Stimulated activated CD8-positive, alpha-beta memory T cell treated with anti-CD3 and anti-CD28 coated beads, Interleukin-4, amount 100 ng/mL, for 24 hours (primary cell): Measurements from ENCODE around the gene MARCKSL1.
"Not testable (repeated sequence)": the region's sequence is repeated elsewhere in the genome, so short reads cannot be mapped to it uniquely, and the experiment has no call there.

Source experiments
- DNase-seq: peaks from one replicate; pipeline ENCODE4 v3.0.0-alpha.2; 2020; ENCODE audit warnings: low read depth

Gene MARCKSL1, protein sequence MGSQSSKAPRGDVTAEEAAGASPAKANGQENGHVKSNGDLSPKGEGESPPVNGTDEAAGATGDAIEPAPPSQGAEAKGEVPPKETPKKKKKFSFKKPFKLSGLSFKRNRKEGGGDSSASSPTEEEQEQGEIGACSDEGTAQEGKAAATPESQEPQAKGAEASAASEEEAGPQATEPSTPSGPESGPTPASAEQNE

DNA sequence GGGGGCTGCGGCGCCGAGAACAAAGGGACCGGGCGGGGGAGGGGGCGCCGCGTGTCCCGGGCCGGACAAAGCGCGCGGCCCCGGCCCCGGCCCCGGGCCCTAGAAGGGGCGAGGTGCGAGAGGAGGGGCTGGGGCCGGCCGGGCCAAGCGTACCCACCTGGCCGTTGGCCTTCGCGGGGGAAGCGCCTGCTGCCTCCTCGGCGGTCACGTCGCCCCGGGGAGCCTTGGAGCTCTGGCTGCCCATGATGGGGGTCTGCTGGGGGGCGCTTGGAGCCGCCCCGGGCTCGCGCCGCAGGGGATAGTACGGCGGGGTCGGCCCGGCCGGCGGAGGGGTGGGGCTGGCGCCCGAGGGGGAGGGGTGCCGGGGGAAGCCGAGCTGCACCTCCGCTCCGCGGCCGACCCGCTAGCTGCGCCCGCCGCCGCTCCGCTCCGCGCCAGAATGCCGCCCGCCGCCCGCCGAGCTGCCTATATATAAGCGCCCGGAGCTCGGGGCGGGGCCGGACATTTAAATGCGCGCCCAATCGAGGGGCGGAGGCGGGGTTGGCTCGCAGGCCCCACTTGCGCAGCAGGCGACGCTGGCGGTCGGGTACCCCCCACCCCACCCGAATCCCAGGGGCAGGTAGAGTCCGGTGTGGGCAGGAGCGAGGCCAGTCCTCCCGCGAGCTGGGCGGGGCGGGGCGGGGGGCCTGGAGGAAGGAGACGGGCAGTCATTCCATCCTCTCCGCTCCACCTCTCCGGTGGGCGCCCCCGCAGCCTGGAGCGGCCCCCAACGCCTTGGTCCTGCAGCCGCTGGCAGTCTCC, at the start of gene MARCKSL1:
TSS of gene MARCKSL1 (minus strand) at position 444 of the 801 bp plus-strand sequence. CDS start at position 244, 200 bp downstream.
- DNase-seq: peak; percentile 77

GRCh38 chr1:32380057-32380456, 44.0 kb upstream of the MARCKSL1 start:
- DNase-seq: no peak

DNA sequence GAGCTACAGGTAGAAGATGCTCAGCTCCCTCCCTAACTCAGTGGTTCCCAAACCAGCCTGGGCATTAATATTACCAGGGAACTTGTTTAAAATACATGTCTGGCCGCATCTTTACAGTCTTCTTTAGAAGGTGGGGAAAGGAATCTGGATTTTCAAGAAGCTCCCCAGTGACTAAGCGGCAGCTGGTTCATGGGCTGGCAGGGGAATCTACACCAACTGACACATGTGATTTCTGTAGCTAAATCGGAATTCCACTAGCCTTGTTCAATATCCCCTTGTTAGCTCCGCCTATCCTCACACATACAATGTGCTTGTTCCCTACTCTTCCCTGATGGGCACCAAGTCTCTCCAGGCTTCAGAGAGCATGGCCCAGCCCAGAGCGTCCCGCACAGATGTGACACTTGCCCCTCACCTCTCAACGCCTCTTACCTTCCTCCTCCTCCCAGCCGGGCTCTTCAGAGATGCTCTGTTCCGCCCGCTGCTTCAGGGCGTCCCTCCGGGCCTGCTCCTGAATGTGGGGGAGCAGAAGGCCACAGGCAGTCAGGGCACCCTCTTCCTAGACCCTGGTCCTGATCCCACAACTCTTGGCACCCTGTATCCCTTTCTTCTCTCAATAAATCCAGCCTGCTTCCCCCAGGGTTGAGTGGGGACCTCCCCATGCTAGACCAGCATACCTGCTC, 41.6 kb upstream of the MARCKSL1 start:
- no peak for DNase-seq

DNA sequence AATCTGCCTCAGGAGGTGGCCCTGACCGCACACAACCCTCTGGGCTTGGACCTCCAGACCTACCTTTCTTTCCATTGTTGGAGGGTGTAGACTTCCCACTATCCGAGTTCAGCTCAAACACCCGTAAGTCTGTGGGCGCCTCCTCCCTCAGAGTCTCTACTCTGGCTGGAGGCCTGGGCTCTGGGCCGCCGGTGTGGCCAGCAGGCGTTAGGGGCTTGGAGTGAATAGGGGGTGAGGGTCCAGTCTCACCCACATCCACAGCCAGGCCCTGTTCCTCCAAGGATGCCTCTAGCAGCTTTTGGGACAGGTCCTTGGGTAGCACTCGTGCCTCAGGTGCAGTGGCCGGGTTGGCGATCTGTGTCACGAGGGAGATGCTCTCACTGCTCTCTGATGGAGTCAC, 40.2 kb upstream of the MARCKSL1 start:
- no peak for DNase-seq

DNA sequence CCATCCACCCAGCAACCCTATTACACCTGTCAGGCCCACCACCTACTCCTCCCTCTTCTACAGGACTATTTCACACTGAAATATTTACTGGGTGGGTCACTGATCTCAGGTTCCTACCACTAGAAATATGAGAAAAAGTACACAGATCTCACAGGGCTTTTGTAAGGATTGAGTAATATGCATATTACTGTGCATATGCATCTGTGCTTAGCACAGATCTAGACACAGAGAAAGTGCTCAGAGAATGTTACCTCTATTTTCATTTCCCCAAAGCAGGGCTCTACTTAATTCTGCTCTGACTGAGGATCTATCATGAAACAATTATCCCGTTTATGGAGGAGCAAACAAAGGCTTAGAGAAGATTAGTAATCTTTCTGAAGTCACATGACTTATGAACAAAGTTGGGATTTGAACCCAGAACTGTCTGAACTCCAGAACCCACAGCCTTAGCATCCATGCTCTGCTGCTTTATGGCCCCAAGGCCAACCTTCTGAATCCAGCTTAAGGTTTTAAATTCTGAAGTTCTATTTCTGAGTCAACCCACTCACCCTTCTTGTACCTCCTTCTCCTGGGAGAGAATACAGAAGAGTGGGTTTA, 38.1 kb upstream of the MARCKSL1 start:
- no peak for DNase-seq

- DNase-seq: no peak
Observed at GRCh38 chr1:32372149-32372756, 36.2 kb upstream of the MARCKSL1 start.

GRCh38 chr1:32367912-32368635, 32.0 kb upstream of the MARCKSL1 start:
- no peak for DNase-seq

- no peak for DNase-seq
Observed at GRCh38 chr1:32365445-32365844, 29.4 kb upstream of the MARCKSL1 start.

- no peak for DNase-seq
Observed at GRCh38 chr1:32364836-32365235, 28.8 kb upstream of the MARCKSL1 start.

DNA sequence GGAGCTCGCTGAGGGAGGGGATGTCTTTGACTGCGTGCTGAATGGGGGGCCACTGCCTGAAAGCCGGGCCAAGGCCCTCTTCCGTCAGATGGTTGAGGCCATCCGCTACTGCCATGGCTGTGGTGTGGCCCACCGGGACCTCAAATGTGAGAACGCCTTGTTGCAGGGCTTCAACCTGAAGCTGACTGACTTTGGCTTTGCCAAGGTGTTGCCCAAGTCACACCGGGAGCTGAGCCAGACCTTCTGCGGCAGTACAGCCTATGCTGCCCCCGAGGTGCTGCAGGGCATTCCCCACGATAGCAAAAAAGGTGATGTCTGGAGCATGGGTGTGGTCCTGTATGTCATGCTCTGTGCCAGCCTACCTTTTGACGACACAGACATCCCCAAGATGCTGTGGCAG, 27.7 kb upstream of the MARCKSL1 start:
- DNase-seq: no peak

GRCh38 chr1:32362474-32363313, 26.7 kb upstream of the MARCKSL1 start, which contains the start of the genes FAM229A and TSSK3:
FAM229A (minus strand) TSS chr1:32362485; CDS start chr1:32362091, 394 bp downstream.
TSSK3 (plus strand) TSS chr1:32362539; CDS start chr1:32362702, 163 bp downstream.
- DNase-seq: no peak

DNA sequence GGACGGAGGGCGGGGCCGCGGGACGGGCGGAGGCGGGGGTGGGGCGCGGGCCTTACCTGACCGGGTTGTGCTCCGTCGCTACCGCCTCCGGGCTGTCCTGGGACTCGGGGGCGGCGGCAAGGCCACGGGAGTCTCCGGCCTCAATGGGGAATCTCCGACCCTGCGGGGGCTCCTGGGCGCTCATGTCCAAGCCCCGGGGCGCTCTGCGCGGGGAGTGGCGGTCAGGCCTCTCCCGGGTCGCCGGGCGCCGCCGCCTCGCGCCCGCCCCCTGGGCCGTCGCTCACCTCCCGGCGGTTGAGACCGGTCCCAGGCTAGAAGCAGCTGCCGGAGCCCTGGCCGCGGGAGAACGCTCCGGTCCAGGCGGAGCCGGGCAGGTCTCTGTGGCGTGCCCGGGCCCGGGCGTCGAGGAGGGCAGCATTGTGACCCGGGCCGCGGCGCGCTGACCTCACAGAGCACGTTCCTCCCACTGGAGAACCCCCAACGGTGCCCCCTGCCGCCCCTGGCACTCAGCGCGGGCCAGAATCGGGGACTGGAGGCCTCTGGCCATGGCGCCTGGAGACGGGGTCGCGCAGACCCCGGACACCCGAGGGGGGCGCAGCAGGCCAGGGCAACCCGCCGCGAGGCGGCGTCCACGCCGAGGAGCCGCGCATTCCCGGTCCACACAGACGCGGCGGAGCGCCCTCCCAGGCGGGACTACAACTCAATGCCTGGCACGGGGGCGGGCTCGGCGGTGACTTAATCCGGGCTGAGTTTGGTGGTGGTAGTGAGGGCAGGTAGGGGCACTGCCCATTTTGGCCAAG, 25.8 kb upstream of the MARCKSL1 start:
- no peak for DNase-seq

GRCh38 chr1:32361308-32361673, 25.3 kb upstream of the MARCKSL1 start:
- no peak for DNase-seq

GRCh38 chr1:32358435-32358834, 22.4 kb upstream of the MARCKSL1 start:
- no peak for DNase-seq

DNA sequence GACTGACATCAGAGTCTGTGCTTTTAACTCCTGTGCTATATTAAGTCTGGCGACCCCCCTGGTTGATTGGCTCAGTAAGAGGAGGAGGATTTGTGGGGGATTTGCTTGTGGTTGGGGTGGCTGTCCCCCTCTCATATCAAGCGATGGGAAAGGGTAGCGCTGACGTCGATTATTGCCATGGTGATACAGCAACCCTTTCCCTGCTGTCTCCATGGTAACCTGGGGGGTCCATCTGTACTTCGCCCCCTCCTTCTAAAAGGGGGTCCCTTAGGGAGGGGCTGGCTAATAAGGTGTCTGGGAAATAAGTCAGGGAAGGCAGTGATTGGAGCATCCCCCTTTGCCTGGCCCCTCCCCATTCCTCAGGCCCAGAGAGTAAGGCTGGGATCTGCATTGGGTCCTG, 21.6 kb upstream of the MARCKSL1 start:
- no peak for DNase-seq

DNA sequence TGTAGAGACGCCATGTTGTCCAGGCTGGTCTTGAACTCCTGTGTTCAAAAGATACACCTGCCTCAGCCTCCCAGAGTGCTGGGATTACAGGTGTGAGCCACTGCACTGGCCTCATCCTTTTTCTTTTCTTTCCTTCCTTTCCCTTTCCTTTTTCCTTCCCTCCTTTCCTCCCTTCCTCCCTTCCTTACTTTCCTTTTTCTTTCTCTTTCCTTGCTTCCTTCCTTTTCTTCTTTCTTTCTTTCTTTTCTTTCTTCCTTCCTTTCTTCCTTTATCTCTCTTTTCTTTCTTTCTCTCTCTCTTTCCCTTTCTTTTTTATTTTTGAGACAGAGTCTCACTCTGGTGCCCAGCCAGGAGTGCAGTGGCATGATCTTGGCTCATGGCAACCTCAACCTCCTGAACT, 20.4 kb upstream of the MARCKSL1 start:
- no peak for DNase-seq

- DNase-seq: not testable (repeated sequence)
Observed at GRCh38 chr1:32355778-32356177, 19.7 kb upstream of the MARCKSL1 start.

DNA sequence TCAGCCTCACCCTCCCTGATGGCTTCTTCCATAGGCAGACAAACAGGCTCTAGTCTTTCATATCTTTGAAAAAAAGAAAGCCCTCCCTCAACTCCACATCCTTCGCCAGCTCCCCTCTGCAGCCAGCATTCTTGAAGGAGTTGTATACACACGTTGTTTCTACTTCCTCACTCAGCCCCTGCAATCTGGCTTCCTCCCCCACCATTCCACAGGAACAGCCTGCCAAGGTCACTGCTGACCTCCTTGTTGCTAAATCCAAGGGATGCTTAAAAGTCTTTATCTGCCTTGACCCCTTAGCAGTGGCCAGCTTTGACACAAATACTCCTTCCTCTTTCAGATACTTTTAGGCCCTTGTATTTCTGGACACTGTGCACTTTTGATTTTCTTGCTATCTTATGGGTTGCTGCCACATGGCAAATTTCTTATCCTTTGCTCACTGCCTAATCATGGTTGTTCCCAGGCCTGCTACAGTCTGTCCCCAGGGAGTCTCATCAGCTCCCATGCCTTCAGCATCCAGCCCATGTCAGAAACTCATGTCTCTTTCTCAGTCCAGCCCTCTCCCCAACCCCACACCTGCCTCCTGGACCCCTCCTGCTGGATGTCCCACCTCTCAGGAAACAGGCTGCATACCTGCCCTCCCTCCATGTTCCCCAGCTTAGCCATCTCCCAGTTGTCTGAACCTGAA, 18.0 kb upstream of the MARCKSL1 start:
- DNase-seq: no peak

GRCh38 chr1:32353431-32353830, 17.4 kb upstream of the MARCKSL1 start:
- no peak for DNase-seq
